Measurements from ENCODE around the gene KAZALD1. TPM values are rescaled to one million over a fixed set of nuclear protein-coding genes. Genes with fewer than 3 reads are reported as not detected.

KAZALD1 gene
- total and polyA plus RNA-seq, 2 donors from 2014 or later: 9.7 to 9.8 TPM

GRCh38 chr10:101066146-101066895, 4.5 kb downstream of the KAZALD1 start:
- Histone ChIP-seq H3K27me3 (ENCODE audit: control insufficient read depth, insufficient read depth, low read length) (peaks cover 7% of the 10 kb centered on the region), H3K9ac (ENCODE audit: low read length in 3 of 3) (peak overlapping the region in 1 of 3 donors; percentile 55), H3K27ac (ENCODE audit: low read depth in 2 of 2, low read length in 2 of 2) (peak overlapping the region in 1 of 2 donors; percentile 55), H3K9me3 (ENCODE audit: control insufficient read depth in 2 of 3, insufficient read depth in 1 of 3, low read length in 3 of 3) (no peaks in the 10 kb centered on the region), H3K4me3 (ENCODE audit: low read length in 3 of 3) (peak overlapping the region; percentile 22 to 67 (median 52)), H3K4me1 (ENCODE audit: control insufficient read depth in 2 of 3, insufficient read depth in 2 of 3, low read depth in 1 of 3, low read length in 3 of 3) (peaks cover 0 to 24% (median 4%) of the 10 kb centered on the region in 3 donors), H3K36me3 (ENCODE audit: control insufficient read depth in 2 of 3, insufficient read depth in 3 of 3, low read length in 3 of 3) (no peaks in the 10 kb centered on the region)
- FAIRE-seq: no peak
- DNase-seq: peak; percentile 64 to 94 (median 75)
- intact Hi-C loops (cut with DNase I): no loop called here
- peak; percentile 30 for TF ChIP-seq CTCF (IDR thresholded peaks at IDR 0.05; ENCODE audit: borderline replicate concordance, extremely low read depth, insufficient read depth)

- Histone ChIP-seq H3K27ac (ENCODE audit: low read depth in 2 of 2, low read length in 2 of 2) (no peak overlapping the region), H3K9me3 (ENCODE audit: control insufficient read depth in 2 of 3, insufficient read depth in 1 of 3, low read length in 3 of 3) (no peaks in the 10 kb centered on the region), H3K9ac (ENCODE audit: low read length in 3 of 3) (peak overlapping the region in 2 of 3 donors; percentile 26 to 55), H3K36me3 (ENCODE audit: control insufficient read depth in 2 of 3, insufficient read depth in 3 of 3, low read length in 3 of 3) (no peaks in the 10 kb centered on the region), H3K27me3 (ENCODE audit: control insufficient read depth, insufficient read depth, low read length) (peaks cover 7% of the 10 kb centered on the region), H3K4me1 (ENCODE audit: control insufficient read depth in 2 of 3, insufficient read depth in 2 of 3, low read depth in 1 of 3, low read length in 3 of 3) (peaks cover 0 to 23% (median 4%) of the 10 kb centered on the region in 3 donors), H3K4me3 (ENCODE audit: low read length in 3 of 3) (peak overlapping the region; percentile 26 to 67 (median 52))
- FAIRE-seq (no peak), DNase-seq (peak in 2 of 5 donors; percentile 71 to 76)
- TF ChIP-seq CTCF (IDR thresholded peaks at IDR 0.05; ENCODE audit: borderline replicate concordance, extremely low read depth, insufficient read depth): no peak
- intact Hi-C loops (cut with DNase I): no loop called here
These were observed 5.1 kb downstream of the KAZALD1 start for GRCh38 chr10:101066896-101067355.

GRCh38 chr10:101067356-101068083, 5.7 kb downstream of the KAZALD1 start:
- H3K27me3 ChIP-seq (ENCODE audit: control insufficient read depth, insufficient read depth, low read length): peaks cover 7% of the 10 kb centered on the region
- FAIRE-seq: no peak
- DNase-seq: peak; percentile 84 to 93 (median 91)
- no peaks in the 10 kb centered on the region for H3K36me3 ChIP-seq (ENCODE audit: control insufficient read depth in 2 of 3, insufficient read depth in 3 of 3, low read length in 3 of 3)
- peak; percentile 95 for TF ChIP-seq CTCF (IDR thresholded peaks at IDR 0.05; ENCODE audit: borderline replicate concordance, extremely low read depth, insufficient read depth)
- peak overlapping the region; percentile 26 to 67 (median 50) for H3K4me3 ChIP-seq (ENCODE audit: low read length in 3 of 3)
- no peak overlapping the region for H3K27ac ChIP-seq (ENCODE audit: low read depth in 2 of 2, low read length in 2 of 2)
- H3K9ac ChIP-seq (ENCODE audit: low read length in 3 of 3): peak overlapping the region in 2 of 3 donors; percentile 26 to 51
- peaks cover 0 to 19% (median 0%) of the 10 kb centered on the region in 3 donors for H3K4me1 ChIP-seq (ENCODE audit: control insufficient read depth in 2 of 3, insufficient read depth in 2 of 3, low read depth in 1 of 3, low read length in 3 of 3)
- H3K9me3 ChIP-seq (ENCODE audit: control insufficient read depth in 2 of 3, insufficient read depth in 1 of 3, low read length in 3 of 3): no peaks in the 10 kb centered on the region
- intact Hi-C loops (cut with DNase I): no loop called here

All from kidney (tissue), 14 donors.